Peyer's patch (tissue), 4 donors: ENCODE results near the gene DAPK3. TPM values are rescaled to one million over a fixed set of nuclear protein-coding genes. Genes with fewer than 3 reads are reported as not detected.

Experiments
- DNase-seq, 3 donors: peaks; one replicate each; pipeline ENCODE4 v3.0.0-alpha.2; 2017 to 2019
- H3K27ac ChIP-seq, 4 donors: fragments of 200-600 bp; sonication (generic); one replicate each; pipeline ENCODE4 v1.5.1; 2016 to 2019
- H3K27me3 ChIP-seq, 2 donors: fragments of 200-600 bp; sonication (generic); one replicate each; pipeline ENCODE4 v1.5.1; 2019
- H3K36me3 ChIP-seq, 3 donors: fragments of 200-600 bp; sonication (generic); one replicate each; pipeline ENCODE4 v1.5.1; 2016 to 2019
- H3K4me1 ChIP-seq, 4 donors: fragments of 200-600 bp; sonication (generic); one replicate each; pipeline ENCODE4 v1.5.1; 2016 to 2019
- H3K4me3 ChIP-seq, 4 donors: fragments of 200-600 bp; sonication (generic); 1 replicate in 3 of 4; 2 replicates in 1 of 4; pipeline ENCODE4 v1.5.1; 2016 to 2019; ENCODE audit warnings: mild to moderate bottlenecking in 1 of 4
- H3K9me3 ChIP-seq, 4 donors: fragments of 200-600 bp; sonication (generic); one replicate each; pipeline ENCODE4 v1.5.1; 2016 to 2019; ENCODE audit warnings: mild to moderate bottlenecking in 1 of 4
- CTCF ChIP-seq, 6 experiments: fragments of 450-650 bp in 4 of 6; fragments of 200-600 bp in 2 of 6; sonication (generic) in 1 of 6; IDR thresholded peaks; one replicate each; pipeline ENCODE4 v1.5.1; 2017 to 2019; ENCODE audit warnings: antibody characterized with exemption in 6 of 6, mild to moderate bottlenecking in 3 of 6, moderate library complexity in 1 of 6
- POLR2A ChIP-seq, 2 donors: fragments of 450-650 bp; IDR thresholded peaks; one replicate each; pipeline ENCODE4 v1.5.1; 2017; ENCODE audit warnings: antibody characterized with exemption in 2 of 2, mild to moderate bottlenecking in 2 of 2, moderate library complexity in 2 of 2
- total RNA-seq, 4 donors: library from RNA; depleted of rRNA; stranded (reverse); fragments of >200 nt; gene quantifications; one replicate each; pipeline ENCODE4 v1.1.0, GENCODE V29; 2016

DAPK3 gene
- total RNA-seq, 4 donors from 2014 or later = 61.3 to 106 (median 88.1) TPM

- Histone ChIP-seq H3K36me3 (peaks cover 0 to 46% (median 9%) of the 10 kb centered on the region in 3 donors), H3K4me1 (peaks cover 9 to 40% (median 16%) of the 10 kb centered on the region in 4 donors)
- no peak for DNase-seq
These were observed 13.6 kb upstream of the DAPK3 start for GRCh38 chr19:3984584-3984907.

GRCh38 chr19:3983936-3984583, 13.2 kb upstream of the DAPK3 start:
- H3K36me3 ChIP-seq = peaks cover 0 to 51% (median 9%) of the 10 kb centered on the region in 3 donors
- peak overlapping the region; percentile 90 to 99 (median 97) for H3K27ac ChIP-seq
- TF ChIP-seq POLR2A (IDR thresholded peaks at IDR 0.05) (peak in 1 of 2 donors; percentile 50), CTCF (IDR thresholded peaks at IDR 0.05) (no peak)
- H3K9me3 ChIP-seq = no peaks in the 10 kb centered on the region
- no peaks in the 10 kb centered on the region for H3K27me3 ChIP-seq
- DNase-seq = peak; percentile 61 to 86 (median 85)
- H3K4me1 ChIP-seq = peaks cover 9 to 40% (median 16%) of the 10 kb centered on the region in 4 donors
- H3K4me3 ChIP-seq = peak overlapping the region; percentile 80 to 97 (median 92)

More at GRCh38 chr19:3984584-3984907, 13.6 kb upstream of the DAPK3 start:
- TF ChIP-seq POLR2A (IDR thresholded peaks at IDR 0.05) = no peak
- no peak for TF ChIP-seq CTCF (IDR thresholded peaks at IDR 0.05)
- H3K4me3 ChIP-seq = peak overlapping the region; percentile 80 to 97 (median 92)
- H3K27me3 ChIP-seq = no peaks in the 10 kb centered on the region
- H3K9me3 ChIP-seq = no peaks in the 10 kb centered on the region
- peak overlapping the region; percentile 90 to 99 (median 97) for H3K27ac ChIP-seq

GRCh38 chr19:3983542-3983914, 12.6 kb upstream of the DAPK3 start:
- DNase-seq = no peak
- H3K9me3 ChIP-seq = no peaks in the 10 kb centered on the region
- H3K4me1 ChIP-seq = peaks cover 9 to 40% (median 16%) of the 10 kb centered on the region in 4 donors
- H3K36me3 ChIP-seq = peaks cover 0 to 56% (median 9%) of the 10 kb centered on the region in 3 donors
- TF ChIP-seq CTCF (IDR thresholded peaks at IDR 0.05) (no peak), POLR2A (IDR thresholded peaks at IDR 0.05) (no peak)
- H3K27ac ChIP-seq = peak overlapping the region; percentile 90 to 99 (median 97)
- no peaks in the 10 kb centered on the region for H3K27me3 ChIP-seq
- peak overlapping the region; percentile 80 to 97 (median 92) for H3K4me3 ChIP-seq

- DNase-seq = no peak
These were observed 12.0 kb upstream of the DAPK3 start for GRCh38 chr19:3982701-3983541.

More at GRCh38 chr19:3982701-3983541, 12.0 kb upstream of the DAPK3 start:
- Histone ChIP-seq H3K36me3 (peaks cover 0 to 63% (median 9%) of the 10 kb centered on the region in 3 donors), H3K9me3 (no peaks in the 10 kb centered on the region), H3K4me1 (peaks cover 9 to 40% (median 16%) of the 10 kb centered on the region in 4 donors), H3K27ac (peak overlapping the region; percentile 90 to 99 (median 97)), H3K4me3 (peak overlapping the region in 3 of 4 donors; percentile 87 to 97 (median 96)), H3K27me3 (no peaks in the 10 kb centered on the region)
- TF ChIP-seq CTCF (IDR thresholded peaks at IDR 0.05) = no peak
- no peak for TF ChIP-seq POLR2A (IDR thresholded peaks at IDR 0.05)
